GM12873 (cell line): ENCODE measurements around the gene TCOF1.

Source experiments
- CTCF ChIP-seq: IDR thresholded peaks from 2 replicates; pipeline ENCODE4 v1.5.1; 2012; ENCODE audit warnings: low read depth, mild to moderate bottlenecking, moderate library complexity, low read length, control low read depth; ENCODE audit not compliant: insufficient read depth; ENCODE audit errors: missing control alignments

Gene TCOF1

GRCh38 chr5:150312518-150312917, 45.0 kb upstream of the TCOF1 start:
- no peak for TF ChIP-seq CTCF

GRCh38 chr5:150313501-150313900, 44.0 kb upstream of the TCOF1 start:
- TF ChIP-seq CTCF = no peak

- no peak for TF ChIP-seq CTCF
These were observed 43.4 kb upstream of the TCOF1 start for GRCh38 chr5:150313921-150314716.

- no peak for TF ChIP-seq CTCF
These were observed 42.3 kb upstream of the TCOF1 start for GRCh38 chr5:150315245-150315644.

- TF ChIP-seq CTCF = no peak
These were observed 41.2 kb upstream of the TCOF1 start for GRCh38 chr5:150316320-150316719.

GRCh38 chr5:150317048-150318003, 40.2 kb upstream of the TCOF1 start:
- no peak for TF ChIP-seq CTCF
